Measurements from ENCODE around the gene PMM2.
"Not testable (repeated sequence)": the region's sequence is repeated elsewhere in the genome, so short reads cannot be mapped to it uniquely, and the experiment has no call there.

The PMM2 gene

DNA sequence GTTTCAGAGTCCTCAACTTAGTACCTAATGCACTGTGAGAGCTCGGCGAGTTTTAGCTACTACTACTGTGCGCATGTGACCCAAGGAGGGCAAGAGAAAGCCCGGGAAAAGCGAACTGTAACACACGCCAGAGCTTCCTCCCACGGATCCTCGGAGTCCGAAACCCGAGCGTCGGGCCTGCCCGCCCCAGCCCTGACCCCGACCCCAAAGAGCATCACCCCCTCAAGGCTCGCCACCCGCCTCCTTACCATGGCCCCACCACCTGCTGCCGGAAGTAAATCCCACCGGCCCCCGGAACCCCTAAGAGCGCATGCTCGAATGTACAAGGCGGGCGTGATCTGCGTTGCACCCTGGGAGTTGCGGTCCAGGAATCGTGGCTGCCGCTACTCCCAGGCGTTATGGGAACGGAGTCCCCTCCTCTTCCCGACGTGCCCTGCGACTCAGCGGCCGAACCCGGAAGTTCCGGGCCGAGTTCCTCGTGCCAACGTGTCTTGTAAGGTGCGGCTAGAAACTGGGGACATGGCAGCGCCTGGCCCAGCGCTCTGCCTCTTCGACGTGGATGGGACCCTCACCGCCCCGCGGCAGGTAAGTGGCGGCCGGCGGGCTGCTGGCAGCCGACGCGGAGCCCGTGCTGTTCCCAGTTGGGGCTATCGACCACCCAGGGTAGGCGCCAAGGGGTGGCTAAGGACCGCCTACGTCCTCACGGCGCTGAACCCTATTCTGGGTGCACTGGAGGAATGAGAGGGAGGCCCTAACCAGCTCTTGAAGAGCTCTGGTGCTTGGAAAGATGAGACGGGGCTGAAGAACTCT lies at the start of gene PMM2, which contains the start of gene TMEM186:
PMM2 (plus strand) TSS at position 476 of the 810 bp plus-strand sequence; CDS start at position 520, 44 bp downstream.
TMEM186 (minus strand) TSS at position 276 of the 810 bp plus-strand sequence; CDS start at position 251, 25 bp downstream.
- DNase-seq: peak; percentile 49

DNA sequence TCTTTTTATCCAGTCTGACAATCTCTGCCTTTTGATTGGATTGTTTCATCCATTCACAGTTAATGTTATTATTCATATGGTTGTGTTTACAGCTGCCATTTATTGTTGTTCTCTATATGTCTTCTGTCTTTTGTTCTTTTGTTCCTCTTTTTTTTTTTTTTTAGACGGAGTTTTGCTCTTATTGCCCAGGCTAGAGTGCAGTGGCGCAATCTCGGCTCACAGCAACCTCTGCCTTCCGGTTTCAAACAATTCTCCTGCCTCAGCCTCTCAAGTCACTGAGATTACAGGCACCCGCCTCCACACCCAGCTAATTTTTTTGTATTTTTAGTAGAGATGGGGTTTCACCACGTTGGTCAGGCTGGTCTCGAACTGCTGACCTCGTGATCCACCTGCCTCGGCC lies 48.7 kb upstream of the PMM2 start:
- not testable (repeated sequence) for DNase-seq

DNA sequence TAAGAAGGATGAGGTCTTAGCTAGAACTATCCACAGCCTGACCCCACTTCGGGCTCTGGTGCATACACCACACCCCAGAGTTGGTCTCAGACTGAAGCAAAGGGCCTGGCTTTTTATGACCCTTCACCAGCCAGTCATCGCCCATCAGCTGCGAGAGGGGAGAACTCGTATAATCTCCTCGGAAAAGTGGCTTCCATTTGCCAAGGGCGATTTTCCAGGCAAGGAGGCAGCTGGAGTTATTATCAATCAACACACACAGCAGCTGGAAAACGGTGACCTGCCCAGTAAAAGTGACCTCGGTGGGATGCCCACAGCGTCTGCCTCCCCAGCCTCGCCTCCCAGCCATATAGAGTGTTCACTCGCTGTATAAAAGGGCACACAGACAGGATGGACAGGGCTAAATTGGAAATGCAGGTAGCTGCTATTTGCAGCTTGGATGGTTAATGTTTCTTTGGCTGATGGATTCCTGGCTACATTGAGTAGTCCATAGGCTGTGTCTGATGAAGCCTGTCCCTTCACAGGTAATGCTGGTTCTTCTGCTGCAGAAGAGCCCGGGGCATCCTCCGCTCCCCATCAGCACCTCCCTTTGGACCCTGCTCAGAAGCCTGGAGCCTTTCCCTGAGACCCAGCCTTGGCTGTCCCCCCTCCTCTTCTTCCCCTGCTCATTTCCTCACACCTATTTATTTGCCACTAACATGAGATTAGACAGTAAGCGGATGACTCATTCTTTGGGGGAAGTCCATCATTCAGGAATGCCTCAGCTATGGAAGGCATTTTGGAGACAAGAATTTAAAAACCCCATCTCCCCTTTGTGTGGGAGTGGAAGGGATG lies 45.9 kb upstream of the PMM2 start:
- no peak for DNase-seq

DNA sequence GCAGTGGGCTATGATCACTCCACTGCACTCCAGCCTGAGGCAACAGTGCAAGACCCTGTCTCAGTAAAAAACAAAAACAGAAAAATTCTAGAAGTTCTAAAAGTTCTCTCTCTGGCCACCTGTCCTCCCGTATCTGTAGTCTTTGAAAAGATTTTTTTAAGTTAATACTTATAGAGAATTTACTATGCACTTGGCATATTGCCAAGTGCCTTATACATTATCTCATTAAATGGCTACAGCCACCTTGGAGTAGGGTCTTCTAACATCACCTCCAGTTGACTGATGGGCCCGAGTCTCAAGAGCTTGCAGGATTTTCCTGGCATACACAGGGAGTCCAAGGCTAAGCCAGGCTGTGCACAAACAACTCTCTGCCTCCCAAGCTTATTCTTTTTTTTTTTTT lies 44.9 kb upstream of the PMM2 start:
- no peak for DNase-seq

DNA sequence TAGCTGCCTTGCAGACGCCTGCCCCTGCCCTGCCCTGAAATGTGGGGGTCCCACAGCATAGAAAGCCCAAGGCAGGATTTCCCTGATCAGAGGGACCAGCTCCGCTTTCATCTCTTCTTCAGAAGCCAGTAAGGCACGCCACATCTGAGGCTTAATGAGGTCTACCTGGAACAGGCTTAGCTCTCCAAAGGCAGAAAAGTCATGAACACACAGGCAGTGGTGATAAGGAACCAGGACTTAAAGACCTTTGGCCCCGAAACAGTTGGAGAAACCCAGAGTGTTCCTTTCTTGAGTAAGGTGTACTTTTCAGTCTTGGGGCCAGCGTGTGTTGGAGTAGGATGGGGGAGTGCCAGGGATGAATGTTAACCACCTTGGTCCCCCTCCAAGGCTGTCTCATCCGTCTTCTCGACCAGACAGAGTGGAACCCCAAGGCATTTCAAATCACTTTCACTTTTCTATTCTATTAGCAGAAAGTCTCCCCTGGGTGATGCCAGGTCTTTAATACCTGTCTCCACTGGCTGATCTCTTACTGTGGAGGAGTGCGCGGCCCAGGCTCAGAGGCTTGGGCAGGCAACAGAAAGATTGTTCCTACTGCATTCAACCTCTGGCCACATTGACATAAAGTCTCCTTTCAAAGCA lies 44.1 kb upstream of the PMM2 start:
- DNase-seq: no peak

DNA sequence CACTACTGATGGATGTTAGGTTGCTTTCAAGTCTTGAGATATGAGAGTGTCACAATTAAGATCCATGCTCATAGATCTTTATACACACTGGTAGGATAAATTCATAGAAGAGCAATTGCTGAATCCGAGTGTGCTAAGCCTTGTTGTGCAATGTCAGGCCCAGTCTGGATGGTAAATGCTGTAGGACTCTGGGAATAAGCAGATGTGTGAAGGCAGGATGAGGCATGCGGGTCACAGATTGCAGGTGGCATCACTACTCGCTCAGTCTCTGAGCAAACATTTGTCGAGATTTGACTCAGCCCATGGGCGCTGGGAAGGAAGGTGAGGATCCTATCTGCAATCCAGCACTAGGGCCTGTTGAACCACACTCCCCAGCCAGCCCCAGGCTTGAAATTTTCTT lies 40.9 kb upstream of the PMM2 start:
- DNase-seq: no peak

DNA sequence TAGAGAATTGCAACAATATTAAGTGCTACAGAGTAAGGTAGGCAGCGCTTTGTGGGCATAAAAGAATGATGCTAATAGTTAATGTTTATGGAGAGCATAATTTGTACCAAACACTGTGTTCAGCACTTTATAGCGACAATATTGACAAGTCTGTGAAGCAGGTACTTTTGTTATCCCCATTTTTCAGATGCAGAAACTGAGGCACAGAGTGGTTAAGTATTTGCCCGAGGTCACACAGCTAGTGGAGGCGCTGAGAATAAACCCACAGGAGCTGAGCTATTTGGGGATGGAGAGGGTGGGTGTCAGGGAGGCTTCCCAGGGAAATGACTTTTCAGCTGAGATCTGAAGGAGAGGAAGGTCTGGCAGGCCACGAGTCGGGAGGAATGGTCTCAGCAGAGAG lies 39.6 kb upstream of the PMM2 start:
- DNase-seq: no peak

DNA sequence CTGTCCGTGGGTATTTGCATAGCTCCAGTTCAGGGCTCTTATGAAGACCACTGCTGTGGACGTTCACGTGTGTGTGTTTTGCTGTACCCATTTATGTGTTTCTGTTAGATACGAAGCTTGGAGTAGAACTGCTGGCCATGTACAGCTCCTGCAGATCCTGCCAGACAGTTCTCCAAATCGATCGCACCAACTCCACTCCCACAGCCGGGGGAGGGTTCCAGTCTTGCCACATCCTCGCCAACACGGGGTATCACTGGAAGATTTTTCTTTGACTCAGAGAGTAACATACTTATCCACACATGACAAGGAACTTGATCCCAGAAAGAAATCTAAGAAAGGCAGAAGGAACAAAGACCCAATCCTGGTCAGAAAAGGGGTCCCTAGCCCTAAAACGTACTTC lies 37.6 kb upstream of the PMM2 start:
- DNase-seq: no peak

DNA sequence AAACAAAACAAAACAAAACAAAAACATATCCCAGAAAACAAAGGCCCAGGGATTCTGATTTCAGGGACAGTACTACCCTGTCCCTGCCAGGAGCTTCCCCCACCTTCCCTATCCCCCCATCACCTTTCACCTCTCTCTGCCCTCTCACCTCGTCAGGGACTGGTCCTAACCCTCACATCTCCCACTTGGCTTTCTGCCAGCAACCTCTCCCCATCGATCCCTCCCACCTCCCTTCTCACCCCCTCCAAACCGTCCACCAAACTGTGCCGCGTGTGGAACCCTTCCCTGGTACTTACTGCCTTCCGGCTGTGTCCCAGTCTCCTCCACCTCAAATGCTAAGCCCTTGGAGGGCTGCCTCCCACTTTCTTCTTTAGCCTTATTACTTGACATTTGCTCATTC lies 36.6 kb upstream of the PMM2 start:
- no peak for DNase-seq

DNA sequence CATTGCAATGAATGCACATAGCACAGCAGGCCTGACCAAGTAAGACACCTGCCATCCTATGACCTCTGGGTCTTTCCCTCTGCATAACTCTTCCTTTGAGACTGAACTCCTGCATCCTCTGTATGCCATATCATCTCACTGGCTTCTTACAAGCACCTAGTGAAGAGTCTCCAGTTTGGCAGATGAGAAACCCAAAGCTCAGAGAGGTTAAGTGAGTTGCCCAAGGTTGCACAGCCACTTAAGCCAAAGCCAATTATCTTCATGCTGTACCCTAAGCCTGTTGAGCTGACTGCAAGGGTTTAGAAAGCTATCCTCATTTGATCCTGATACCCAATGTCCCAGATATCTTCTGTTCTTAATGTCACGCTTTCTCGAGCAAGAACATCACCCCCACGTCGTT lies 35.4 kb upstream of the PMM2 start:
- no peak for DNase-seq

DNA sequence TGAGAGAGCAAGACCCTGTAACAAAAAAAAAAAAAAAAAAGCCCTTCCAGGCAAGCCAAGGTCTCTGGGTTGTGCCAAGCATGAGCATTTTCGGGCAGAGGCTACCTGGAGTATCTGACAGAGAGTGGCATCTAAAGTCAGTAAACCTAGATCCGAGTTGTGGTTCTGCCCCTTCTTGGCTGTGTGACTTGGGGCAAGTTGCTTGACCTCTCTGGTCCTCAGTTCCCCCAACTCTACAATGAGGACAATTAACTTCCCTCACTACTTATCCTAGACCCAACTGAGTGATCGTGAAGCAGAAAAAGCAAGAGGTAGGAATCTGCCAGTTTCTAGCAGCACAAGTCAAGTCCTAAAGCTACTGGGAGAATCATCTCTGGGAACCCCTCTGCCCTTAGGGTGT lies 34.6 kb upstream of the PMM2 start:
- DNase-seq: no peak

DNA sequence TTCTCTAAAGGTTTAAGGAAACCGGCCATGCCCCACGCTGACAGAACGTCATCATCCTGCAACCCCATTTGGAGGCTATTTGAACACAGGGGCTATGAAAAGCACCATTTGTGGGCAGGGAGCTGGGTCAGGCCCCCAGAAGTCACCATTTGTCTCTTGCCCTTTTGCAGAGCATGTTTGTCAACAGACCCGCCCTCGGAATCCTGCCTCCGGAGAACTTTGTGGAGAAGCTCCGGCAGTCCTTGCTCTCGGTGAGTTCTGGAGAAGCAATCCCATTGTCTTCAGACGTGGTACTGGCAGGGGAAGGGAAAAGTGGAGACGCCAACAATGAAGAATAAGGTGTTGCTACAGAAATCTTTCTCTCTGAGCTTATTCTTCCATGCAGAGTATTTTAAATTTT lies 33.7 kb upstream of the PMM2 start:
- no peak for DNase-seq

DNA sequence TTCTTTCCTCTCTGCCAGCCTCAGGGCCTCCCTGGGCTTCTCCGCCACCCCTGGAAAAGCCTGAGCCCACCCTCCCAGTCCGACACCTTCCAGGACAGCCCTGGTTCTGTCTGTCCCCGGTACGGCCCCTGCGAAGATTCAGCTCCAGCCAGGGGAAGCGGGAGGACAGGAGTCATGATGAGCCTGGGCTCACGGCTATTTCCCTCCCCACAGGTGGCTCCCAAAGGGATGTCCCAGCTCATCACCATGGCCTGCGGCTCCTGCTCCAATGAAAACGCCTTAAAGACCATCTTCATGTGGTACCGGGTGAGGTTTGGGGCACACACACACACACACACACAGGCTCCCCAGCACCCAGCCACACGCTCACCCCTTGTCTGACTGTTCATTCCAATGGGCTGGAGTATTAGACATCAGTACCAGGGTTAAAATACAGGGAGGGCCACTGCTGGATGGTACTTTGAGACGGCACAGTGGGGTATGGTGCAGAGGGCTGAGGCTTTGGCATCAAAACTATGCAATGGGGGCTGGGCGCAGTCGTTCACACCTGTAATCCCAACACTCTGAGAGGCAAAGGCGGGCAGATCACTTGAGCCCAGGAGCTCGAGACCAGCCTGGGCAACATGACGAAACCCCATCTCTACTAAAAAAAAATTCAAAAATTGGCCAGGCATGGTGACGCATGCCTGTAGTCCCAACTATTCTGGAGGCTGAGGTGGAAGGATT lies 33.0 kb upstream of the PMM2 start:
- DNase-seq: no peak

DNA sequence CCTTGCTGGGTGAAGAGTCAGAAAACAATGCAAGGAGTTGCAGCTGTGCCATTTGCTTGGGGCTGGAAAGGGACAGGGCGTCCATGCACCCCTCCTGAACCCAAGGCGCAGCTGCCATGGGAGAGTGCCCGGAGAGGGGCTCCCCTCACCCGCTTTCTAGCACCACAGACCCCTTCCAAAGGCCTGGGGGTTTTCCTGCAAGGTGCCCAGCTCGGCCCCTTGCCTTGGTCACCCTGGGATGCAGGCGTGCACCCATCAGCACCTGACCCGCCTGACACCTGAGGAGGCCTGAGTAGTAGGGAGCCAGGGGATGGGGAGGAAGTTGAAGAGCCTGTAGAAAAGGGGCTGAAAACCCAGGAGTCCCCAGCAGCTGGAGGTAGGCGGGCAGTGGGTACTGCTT lies 30.5 kb upstream of the PMM2 start:
- DNase-seq: no peak

DNA sequence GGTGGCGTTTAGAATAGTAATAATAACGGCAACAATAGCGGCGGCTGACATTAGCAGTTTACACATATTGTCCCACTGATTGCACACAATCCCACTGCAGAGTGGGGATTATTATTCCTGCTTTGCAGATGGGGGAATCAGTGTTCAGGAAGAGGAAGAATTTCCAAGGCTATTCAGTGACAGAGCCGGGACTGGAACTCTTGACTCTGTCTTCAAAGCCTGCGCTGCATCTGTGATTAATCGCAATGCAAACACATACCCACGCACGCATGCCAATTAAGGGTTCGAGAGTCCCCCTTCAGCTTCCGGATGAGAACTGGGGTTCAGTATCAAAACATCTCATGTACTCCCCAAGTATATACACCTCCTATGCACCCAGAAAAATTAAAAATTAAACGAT lies 29.4 kb upstream of the PMM2 start:
- DNase-seq: no peak

DNA sequence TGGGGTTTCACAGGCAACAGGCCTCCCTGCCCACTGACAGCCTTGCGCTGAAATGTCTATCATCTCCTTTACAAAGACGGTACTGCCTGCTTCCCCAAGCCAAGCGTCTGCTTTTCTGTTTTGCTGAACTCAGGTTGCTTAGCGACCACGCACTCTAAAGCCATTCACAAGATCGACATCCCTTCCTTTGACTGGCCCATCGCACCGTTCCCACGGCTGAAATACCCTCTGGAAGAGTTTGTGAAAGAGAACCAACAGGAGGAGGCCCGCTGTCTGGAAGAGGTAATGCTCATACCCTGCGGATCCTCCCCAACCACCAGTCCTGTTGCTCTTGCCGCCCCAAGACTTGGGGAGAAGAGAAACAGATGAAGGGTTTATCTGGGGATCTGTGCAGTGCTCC lies 28.9 kb upstream of the PMM2 start:
- no peak for DNase-seq

DNA sequence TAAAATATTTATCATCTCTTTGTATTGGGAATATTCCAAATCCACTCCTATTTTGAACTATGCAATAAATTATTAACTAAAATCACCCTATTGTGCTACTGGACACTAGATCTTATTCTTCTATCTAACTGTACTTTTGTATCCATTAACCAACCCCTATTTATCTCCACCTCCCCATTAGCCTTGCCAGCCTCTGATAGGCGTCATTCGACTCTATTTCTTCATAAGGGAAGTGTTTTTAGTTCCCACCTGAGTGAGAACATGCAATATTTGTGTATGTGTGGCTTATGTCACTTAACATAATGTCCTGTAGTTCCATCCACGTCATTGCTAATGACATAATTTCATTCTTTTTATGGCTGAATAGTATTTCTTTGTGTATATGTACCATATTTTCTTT lies 24.1 kb upstream of the PMM2 start:
- no peak for DNase-seq

DNA sequence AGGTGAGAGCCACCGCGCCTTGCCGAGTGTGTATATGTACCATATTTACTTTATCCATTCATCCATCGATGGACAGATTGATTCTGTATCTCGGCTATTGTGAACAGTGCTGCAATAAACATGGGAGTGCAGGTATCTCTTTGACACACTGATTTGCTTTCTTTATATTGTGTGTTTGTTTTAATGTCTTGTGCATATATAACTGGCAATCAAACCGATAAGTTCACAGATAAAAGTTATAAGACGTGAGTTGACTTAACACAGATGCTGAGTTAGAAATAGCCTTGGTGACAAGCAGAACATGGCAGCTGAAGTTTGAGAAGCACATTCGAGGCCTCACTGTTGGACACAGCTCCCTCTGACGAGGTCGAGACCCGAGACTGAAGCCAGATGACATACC lies 23.4 kb upstream of the PMM2 start:
- DNase-seq: no peak

DNA sequence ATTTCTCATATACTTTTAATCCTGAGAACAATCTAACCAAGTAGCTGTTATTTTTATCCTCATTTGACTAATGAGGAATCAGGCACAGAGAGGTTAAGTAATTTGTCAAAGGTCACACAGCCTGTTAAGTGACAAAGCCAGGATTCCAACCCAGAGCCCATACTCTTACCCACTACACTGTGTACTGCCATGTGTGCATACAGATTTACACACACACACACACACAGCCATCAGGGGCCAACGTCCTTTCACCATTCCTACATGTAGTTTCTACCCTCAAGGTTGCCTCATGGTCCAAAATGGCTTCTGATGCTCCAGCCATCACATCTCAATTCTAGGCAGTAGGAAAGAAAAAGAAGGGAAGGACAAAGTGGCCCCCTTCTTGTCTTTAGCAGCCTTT lies 22.3 kb upstream of the PMM2 start:
- no peak for DNase-seq

DNA sequence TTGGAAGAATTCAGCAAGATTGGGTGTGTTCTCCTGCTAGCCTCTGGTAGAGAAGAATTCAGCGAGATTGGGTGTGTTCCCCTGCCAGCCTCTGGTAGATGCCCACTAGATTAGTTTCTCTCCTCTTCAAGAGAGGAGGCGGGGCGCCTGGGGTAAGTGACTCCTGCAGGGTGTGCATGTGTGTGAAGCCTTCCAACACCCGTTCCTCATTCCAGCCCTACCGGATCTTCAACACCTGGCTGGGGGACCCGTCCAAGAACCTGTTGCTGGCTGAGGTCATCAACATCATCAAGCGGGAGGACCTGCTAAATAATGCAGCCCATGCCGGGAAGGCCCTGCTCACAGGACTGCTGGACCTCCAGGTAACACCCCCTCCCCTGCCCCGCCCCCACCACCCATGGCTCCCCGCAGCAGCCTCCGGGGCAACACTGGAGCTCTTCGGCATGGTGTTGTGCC lies 21.5 kb upstream of the PMM2 start:
- no peak for DNase-seq

DNA sequence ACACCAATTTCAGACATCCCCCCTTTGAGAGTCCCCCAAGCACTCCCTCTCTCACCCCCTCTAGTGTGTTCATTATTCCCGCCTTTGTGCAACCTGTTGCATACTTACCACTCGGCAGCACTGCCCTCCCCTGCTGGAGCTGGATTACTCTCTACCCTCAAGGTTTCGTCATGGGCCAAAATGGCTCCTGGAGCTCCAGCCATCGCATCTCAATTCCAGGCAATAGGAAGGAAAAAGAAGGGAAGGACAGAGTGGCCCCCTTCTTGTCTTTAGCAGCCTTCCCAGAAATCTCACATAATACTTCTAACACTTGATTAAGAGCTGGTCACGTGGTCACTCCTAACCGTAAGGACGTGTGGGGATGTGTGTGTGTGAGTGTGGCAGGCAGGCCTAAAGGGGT lies 20.4 kb upstream of the PMM2 start:
- DNase-seq: no peak

DNA sequence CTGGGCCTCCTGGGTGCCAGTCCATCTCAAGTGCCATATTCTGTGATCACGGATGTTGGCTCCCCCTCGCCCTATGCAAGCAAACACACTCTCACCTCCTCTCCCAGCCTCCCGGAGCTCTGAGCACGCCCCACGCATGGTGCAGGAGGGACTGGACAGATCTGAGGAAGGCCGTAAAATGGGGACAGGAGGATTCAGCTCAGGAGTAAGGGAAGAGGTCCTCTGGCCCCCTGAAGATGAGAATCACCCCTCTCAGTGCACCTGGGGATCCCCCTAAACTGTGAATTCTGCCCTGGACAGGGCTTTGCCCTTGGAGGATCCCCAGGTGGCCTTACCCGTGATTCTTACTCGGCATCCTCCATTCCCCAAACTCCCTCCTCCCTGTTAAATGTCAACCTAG lies 15.8 kb upstream of the PMM2 start:
- no peak for DNase-seq

DNA sequence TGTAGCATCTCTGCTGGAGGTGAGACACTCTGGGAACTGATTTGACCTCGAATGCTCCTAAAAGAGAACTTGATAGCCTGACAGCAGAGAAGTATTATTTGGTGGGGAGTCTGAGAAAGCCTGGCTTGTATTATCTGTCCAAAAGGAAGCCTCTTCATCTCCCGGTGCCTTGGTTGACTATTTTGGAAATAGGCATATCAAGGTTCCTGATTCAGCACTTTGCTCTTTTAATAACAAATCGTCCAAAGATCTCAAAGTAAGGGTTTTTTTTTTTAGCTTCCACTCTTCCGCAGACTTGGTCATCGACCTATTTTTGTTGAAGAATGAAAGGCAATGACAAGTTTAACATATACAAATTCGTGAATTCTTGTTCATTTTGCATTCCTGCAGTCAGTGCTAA lies 15.0 kb upstream of the PMM2 start:
- DNase-seq: no peak

Measured in NCI-H187 treated with DMSO at 0.1 percent for 48 hours (cell line).